Cardiac muscle cell (in vitro differentiated cells and primary cell): Measurements from ENCODE around the gene SLC6A3. TPM values are rescaled to one million over a fixed set of nuclear protein-coding genes. Genes with fewer than 3 reads are reported as not detected.

Experiments used
- DNase-seq, 2 donors: peaks; one replicate each; pipeline versions ENCODE4 v3.0.0 to v3.0.0-alpha.2; 2010 to 2017; ENCODE audit warnings: low read depth in 1 of 2, low spot score in 1 of 2
- H3K27ac ChIP-seq: fragments of 200-600 bp; sonication (generic); 2 replicates; pipeline ENCODE4 v1.5.1; 2016
- H3K27me3 ChIP-seq: fragments of 200-600 bp; sonication (generic); 2 replicates; pipeline ENCODE4 v1.6.0; 2016; ENCODE audit warnings: control low read depth
- H3K36me3 ChIP-seq: fragments of 200-600 bp; sonication (generic); 2 replicates; pipeline ENCODE4 v1.5.1; 2016; ENCODE audit warnings: control low read depth
- H3K4me1 ChIP-seq: fragments of 200-600 bp; sonication (generic); 2 replicates; pipeline ENCODE4 v1.8.1; 2017; ENCODE audit warnings: low read depth, mild to moderate bottlenecking, mixed run types
- H3K4me3 ChIP-seq: fragments of 200-600 bp; sonication (generic); 2 replicates; pipeline ENCODE4 v1.5.1; 2016; ENCODE audit warnings: mild to moderate bottlenecking
- H3K9me3 ChIP-seq: fragments of 200-600 bp; sonication (generic); 2 replicates; pipeline ENCODE4 v1.5.1; 2017; ENCODE audit warnings: low read depth, mild to moderate bottlenecking, control low read depth
- CTCF ChIP-seq: IDR thresholded peaks from 2 replicates; pipeline ENCODE4 v1.5.1; 2012; ENCODE audit warnings: low read depth, mild to moderate bottlenecking, low read length
- polyA plus RNA-seq: library from polyadenylated mRNA; unstranded; fragments of >200 nt; fragmentation: Nextera tagmentation; extraction: Ambion mirVana; gene quantifications from 2 replicates; pipeline ENCODE4 v1.2.1, GENCODE V29; 2016
- total RNA-seq: library from RNA; depleted of rRNA; stranded (reverse); fragments of >200 nt; gene quantifications from 2 replicates; pipeline ENCODE4 v1.2.3, GENCODE V29; 2016

Gene SLC6A3
- total and polyA plus RNA-seq, 2 experiments from 2014 or later: not detected

DNA sequence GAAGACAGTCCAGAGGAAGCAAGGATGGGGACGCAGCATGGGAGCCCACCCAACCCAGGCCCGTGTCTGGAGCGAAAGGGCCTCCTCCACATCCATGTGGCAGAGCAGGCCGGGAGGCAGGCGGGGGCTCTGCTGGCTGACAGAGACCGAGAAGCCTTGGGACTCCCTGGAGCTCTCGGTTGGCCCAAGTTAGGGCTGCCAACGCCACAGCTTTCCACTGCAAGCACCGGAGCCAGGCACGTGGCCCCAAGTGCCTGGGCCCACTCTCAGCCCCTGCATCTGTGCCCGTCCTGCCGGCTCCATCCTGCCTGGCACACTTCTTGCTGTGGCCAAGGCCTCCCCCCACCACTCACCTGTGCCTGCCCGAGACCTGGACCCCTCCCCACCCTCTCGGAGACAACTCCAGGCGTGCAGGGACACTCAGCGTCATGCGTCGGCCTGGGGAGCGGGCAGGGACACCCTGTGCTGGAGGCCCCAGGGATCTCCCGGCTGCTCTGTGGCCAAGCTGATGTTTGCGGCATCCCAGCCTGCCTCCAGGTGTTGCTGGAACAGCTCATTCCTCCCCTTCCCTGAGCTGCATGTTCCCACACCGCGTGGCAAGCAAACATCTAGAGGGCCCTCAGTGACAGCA, 31.5 kb downstream of the SLC6A3 start:
- no peak for TF ChIP-seq CTCF
- no peak for DNase-seq
- Histone ChIP-seq H3K27ac (no peak overlapping the region), H3K4me3 (no peak overlapping the region), H3K4me1 (no peaks in the 10 kb centered on the region), H3K36me3 (no peaks in the 10 kb centered on the region), H3K9me3 (no peaks in the 10 kb centered on the region), H3K27me3 (no peaks in the 10 kb centered on the region)

GRCh38 chr5:1413211-1413610, 32.0 kb downstream of the SLC6A3 start:
- no peak for TF ChIP-seq CTCF
- Histone ChIP-seq H3K9me3 (no peaks in the 10 kb centered on the region), H3K4me3 (no peak overlapping the region), H3K4me1 (no peaks in the 10 kb centered on the region), H3K27ac (no peak overlapping the region), H3K27me3 (no peaks in the 10 kb centered on the region), H3K36me3 (no peaks in the 10 kb centered on the region)
- no peak for DNase-seq

DNA sequence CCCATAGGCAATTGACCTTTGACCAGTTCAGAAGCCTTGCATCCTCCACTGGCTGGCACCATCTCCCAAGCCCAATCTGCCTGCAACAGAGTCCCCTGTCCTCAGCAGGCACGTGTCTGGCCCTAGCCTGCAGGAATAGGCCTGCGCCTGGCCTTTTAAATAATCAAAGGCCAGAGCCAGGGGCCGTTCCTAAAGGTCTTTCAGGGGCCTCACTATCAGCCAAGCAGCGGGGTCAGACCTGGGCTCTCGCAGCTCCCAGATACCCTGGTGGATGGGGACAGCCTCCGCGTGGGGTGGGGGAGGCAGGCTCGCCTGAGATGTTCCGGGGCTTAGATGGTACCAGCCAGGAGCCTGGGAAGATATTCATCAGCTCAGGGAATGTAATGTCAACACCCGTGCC, 32.6 kb downstream of the SLC6A3 start:
- no peaks in the 10 kb centered on the region for H3K9me3 ChIP-seq
- no peak overlapping the region for H3K4me3 ChIP-seq
- TF ChIP-seq CTCF: no peak
- no peaks in the 10 kb centered on the region for H3K36me3 ChIP-seq
- no peak for DNase-seq
- no peak overlapping the region for H3K27ac ChIP-seq
- H3K4me1 ChIP-seq: no peaks in the 10 kb centered on the region
- H3K27me3 ChIP-seq: no peaks in the 10 kb centered on the region

DNA sequence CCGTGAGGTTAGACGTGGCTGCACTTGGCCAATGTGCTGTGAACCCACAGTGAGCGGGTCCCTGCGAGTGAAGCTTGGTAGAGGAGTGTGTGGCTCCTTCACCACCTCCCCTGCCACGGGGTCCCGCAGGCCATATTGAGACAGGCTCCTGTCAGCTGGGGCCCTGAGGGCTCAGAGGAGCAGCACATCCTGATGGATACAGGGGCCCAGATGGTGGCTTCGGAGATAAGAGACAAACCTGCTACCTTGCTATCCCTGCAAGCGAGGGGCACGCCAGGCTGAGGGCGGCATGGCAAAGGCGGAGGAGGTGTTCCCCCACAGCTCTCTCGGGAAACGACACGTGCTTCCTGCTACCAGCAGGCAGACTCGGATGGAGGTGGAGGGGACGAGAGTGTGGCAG, 33.1 kb downstream of the SLC6A3 start:
- TF ChIP-seq CTCF: no peak
- Histone ChIP-seq H3K27me3 (no peaks in the 10 kb centered on the region), H3K4me1 (no peaks in the 10 kb centered on the region), H3K4me3 (no peak overlapping the region), H3K9me3 (no peaks in the 10 kb centered on the region), H3K27ac (no peak overlapping the region), H3K36me3 (no peaks in the 10 kb centered on the region)
- no peak for DNase-seq

DNA sequence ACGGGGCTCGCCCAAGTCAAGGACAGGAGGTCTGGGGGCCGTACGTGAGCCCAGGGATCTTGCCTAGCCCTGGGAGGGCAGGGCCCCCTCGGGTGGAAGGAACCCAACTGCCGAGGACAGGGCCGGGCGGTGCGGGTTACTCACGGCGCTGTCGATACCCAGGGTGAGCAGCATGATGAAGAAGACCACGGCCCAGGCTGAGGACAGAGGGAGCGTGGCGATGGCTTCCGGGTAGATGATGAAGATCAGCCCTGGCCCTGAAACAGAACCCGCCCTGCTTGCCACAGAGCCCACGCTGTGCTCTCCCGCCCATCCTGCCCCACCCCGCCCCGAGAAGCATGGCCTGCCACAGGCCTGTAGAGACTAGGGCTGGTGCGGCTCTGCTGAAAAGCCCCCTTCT, 34.1 kb downstream of the SLC6A3 start:
- no peak overlapping the region for H3K27ac ChIP-seq
- H3K4me3 ChIP-seq: no peak overlapping the region
- H3K36me3 ChIP-seq: no peaks in the 10 kb centered on the region
- no peaks in the 10 kb centered on the region for H3K9me3 ChIP-seq
- DNase-seq: no peak
- H3K27me3 ChIP-seq: no peaks in the 10 kb centered on the region
- TF ChIP-seq CTCF: no peak
- no peaks in the 10 kb centered on the region for H3K4me1 ChIP-seq
